Liver (tissue), 9 donors: ENCODE results near the gene ADCY4. TPM values are rescaled to one million over a fixed set of nuclear protein-coding genes. Genes with fewer than 3 reads are reported as not detected.

ENCODE experiments used
- DNase-seq: peaks from one replicate; pipeline ENCODE4 v3.0.0-alpha.2; 2017; ENCODE audit warnings: low spot score
- H3K27ac ChIP-seq, 2 donors: one replicate each; pipeline ENCODE4 v1.7.0; 2013; ENCODE audit warnings: inconsistent platforms in 2 of 2, low read length in 2 of 2, control low read depth in 1 of 2, low read depth in 1 of 2, mild to moderate bottlenecking in 1 of 2
- H3K27me3 ChIP-seq, 4 donors: one replicate each; pipeline versions ENCODE4 v1.6.1 to v1.7.0; 2013; ENCODE audit warnings: low read length in 3 of 4, inconsistent platforms in 1 of 4, mild to moderate bottlenecking in 1 of 4, moderate library complexity in 1 of 4; ENCODE audit not compliant: control insufficient read depth in 4 of 4, insufficient read depth in 4 of 4
- H3K36me3 ChIP-seq, 4 donors: one replicate each; pipeline versions ENCODE4 v1.6.1 to v1.7.0; 2013; ENCODE audit warnings: low read length in 3 of 4, mild to moderate bottlenecking in 3 of 4, low read depth in 1 of 4, moderate library complexity in 1 of 4; ENCODE audit not compliant: control insufficient read depth in 4 of 4, insufficient read depth in 3 of 4
- H3K4me1 ChIP-seq, 4 donors: one replicate each; pipeline versions ENCODE4 v1.6.1 to v1.7.0; 2013; ENCODE audit warnings: low read length in 3 of 4, mild to moderate bottlenecking in 3 of 4, moderate library complexity in 1 of 4; ENCODE audit not compliant: control insufficient read depth in 4 of 4, insufficient read depth in 4 of 4
- H3K4me3 ChIP-seq, 3 donors: one replicate each; pipeline versions ENCODE4 v1.6.1 to v1.7.0; 2013; ENCODE audit warnings: low read length in 3 of 3, control low read depth in 1 of 3, low read depth in 1 of 3, mild to moderate bottlenecking in 1 of 3
- H3K9ac ChIP-seq, 2 donors: one replicate each; pipeline ENCODE4 v1.7.0; 2013; ENCODE audit warnings: low read length in 2 of 2, mild to moderate bottlenecking in 2 of 2, moderate library complexity in 2 of 2, control low read depth in 1 of 2, low read depth in 1 of 2
- H3K9me3 ChIP-seq, 4 donors: one replicate each; pipeline versions ENCODE4 v1.6.1 to v1.7.0; 2013; ENCODE audit warnings: low read length in 3 of 4; ENCODE audit not compliant: control insufficient read depth in 4 of 4
- FOXA1 ChIP-seq: IDR thresholded peaks from 2 replicates; pipeline ENCODE4 v1.6.1; 2016; ENCODE audit warnings: antibody characterized with exemption
- FOXA2 ChIP-seq: IDR thresholded peaks from 2 replicates; pipeline ENCODE4 v1.6.1; 2016; ENCODE audit warnings: antibody characterized with exemption
- GABPA ChIP-seq, 2 donors: IDR thresholded peaks in 1 of 2; conservative IDR thresholded peaks in 1 of 2; 2 replicates each; pipeline ENCODE4 v1.6.1; 2016; ENCODE audit warnings: antibody characterized with exemption in 2 of 2, mild to moderate bottlenecking in 1 of 2, moderate library complexity in 1 of 2
- HNF4A ChIP-seq, 2 donors: conservative IDR thresholded peaks; 2 replicates each; pipeline ENCODE4 v1.6.1; 2016; ENCODE audit warnings: antibody characterized with exemption in 2 of 2, mild to moderate bottlenecking in 2 of 2
- HNF4G ChIP-seq: IDR thresholded peaks from 2 replicates; pipeline ENCODE4 v1.6.1; 2016; ENCODE audit warnings: antibody characterized with exemption
- JUND ChIP-seq, 2 donors: IDR thresholded peaks; 2 replicates each; pipeline ENCODE4 v1.6.1; 2016; ENCODE audit warnings: antibody characterized with exemption in 2 of 2
- RAD21 ChIP-seq, 2 donors: IDR thresholded peaks; 2 replicates each; pipeline ENCODE4 v1.6.1; 2016; ENCODE audit warnings: antibody characterized with exemption in 2 of 2, mild to moderate bottlenecking in 2 of 2
- RXRA ChIP-seq, 2 donors: IDR thresholded peaks; 2 replicates each; pipeline ENCODE4 v1.6.1; 2017 to 2018; ENCODE audit warnings: antibody characterized with exemption in 2 of 2, mild to moderate bottlenecking in 1 of 2
- SP1 ChIP-seq: IDR thresholded peaks from 2 replicates; pipeline ENCODE4 v1.6.1; 2018; ENCODE audit warnings: antibody characterized with exemption, mild to moderate bottlenecking
- TAF1 ChIP-seq: conservative IDR thresholded peaks from 2 replicates; pipeline ENCODE4 v1.6.1; 2016; ENCODE audit warnings: antibody characterized with exemption, mild to moderate bottlenecking
- YY1 ChIP-seq: IDR thresholded peaks from 2 replicates; pipeline ENCODE4 v1.6.1; 2016; ENCODE audit warnings: antibody characterized with exemption, mild to moderate bottlenecking
- WGBS: extraction: QIAGEN DNeasy Blood & Tissue Kit; methylation state at CpG from one replicate; pipeline ENCODE4 v1.1.7; 2013; 5-methylcytosine and 5-hydroxymethylcytosine counted together
- polyA plus RNA-seq, 2 donors: library from polyadenylated mRNA; stranded (reverse) in 1 of 2; unstranded in 1 of 2; fragments of 200-250 nt in 1 of 2; fragments of >200 nt in 1 of 2; fragmentation: Nextera tagmentation in 1 of 2; extraction: Ambion mirVana in 1 of 2; gene quantifications; one replicate each; pipeline versions ENCODE4 v1.2.1 to v1.2.3, GENCODE V29; 2013 to 2015
- total RNA-seq, 2 donors: library from RNA; depleted of rRNA; stranded (reverse); fragments of >200 nt; gene quantifications; one replicate each; pipeline ENCODE4 v1.2.3, GENCODE V29; 2014
- TF ChIP-seq, protein P1 (sequence below): IDR thresholded peaks from 2 replicates; pipeline ENCODE4 v1.6.1; 2016; ENCODE audit warnings: antibody characterized with exemption
- TF ChIP-seq, protein P2 (sequence below): IDR thresholded peaks from 2 replicates; pipeline ENCODE4 v1.6.1; 2016; ENCODE audit warnings: antibody characterized with exemption
- TF ChIP-seq, protein P3 (sequence below): IDR thresholded peaks from 2 replicates; pipeline ENCODE4 v1.6.1; 2016; ENCODE audit warnings: antibody characterized with exemption, mild to moderate bottlenecking
- TF ChIP-seq, protein P4 (sequence below): IDR thresholded peaks from 2 replicates; pipeline ENCODE4 v1.6.1; 2016; ENCODE audit warnings: antibody characterized with exemption
- donor health status: healthy.
- donor health status: healthy.
- donor health status: healthy.
- donor health status: healthy.
- donor health status: healthy.

ADCY4 gene
- total and polyA plus RNA-seq, 4 donors, result 2.2 to 7.2 (median 4.0) TPM

DNA sequence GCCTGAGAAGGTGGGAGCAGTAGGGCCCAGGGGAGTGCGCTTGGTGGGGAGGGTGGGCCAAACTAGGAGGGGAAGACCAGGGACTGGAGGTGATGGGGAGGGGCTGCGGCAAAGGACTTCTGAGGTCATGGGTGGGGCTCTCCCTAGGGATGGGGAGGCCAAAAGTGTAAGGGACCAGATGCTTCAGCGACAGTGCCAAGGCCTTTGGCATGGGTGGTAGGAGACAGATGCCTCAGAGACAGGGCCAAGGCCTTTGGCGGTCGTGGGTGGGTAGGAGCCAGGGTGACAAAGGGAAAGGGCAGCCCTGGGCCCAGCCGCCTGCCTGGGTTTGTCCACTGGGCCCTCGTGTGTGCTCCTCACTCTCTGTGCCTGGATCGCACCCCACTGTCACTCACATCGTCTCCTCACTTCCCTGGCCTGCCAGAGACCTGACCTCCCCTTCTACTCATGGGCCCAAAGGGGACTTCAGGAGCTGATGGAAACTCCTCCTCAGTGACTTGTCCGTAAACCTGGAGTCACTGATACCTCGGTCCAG is 50.3 kb downstream of the ADCY4 start:
- Histone ChIP-seq H3K27ac (no peak overlapping the region), H3K4me3 (no peak overlapping the region), H3K4me1 (peaks cover 0 to 4% (median 2%) of the 10 kb centered on the region in 4 donors), H3K9me3 (no peaks in the 10 kb centered on the region), H3K27me3 (no peaks in the 10 kb centered on the region), H3K36me3 (peaks cover 0 to 4% (median 2%) of the 10 kb centered on the region in 4 donors), H3K9ac (no peak overlapping the region)
- no peak for DNase-seq
- 90% methylated on average over 11 of the region's 11 CpGs for WGBS
- TF ChIP-seq HNF4G (no peak), HNF4A (conservative IDR thresholded peaks at IDR 0.05) (no peak), RAD21 (IDR thresholded peaks at IDR 0.05) (no peak), GABPA (IDR thresholded peaks at IDR 0.05 in 1 of 2, conservative IDR thresholded peaks at IDR 0.05 in 1 of 2) (no peak), YY1 (no peak), TAF1 (no peak), FOXA2 (no peak), FOXA1 (no peak), RXRA (IDR thresholded peaks at IDR 0.05) (no peak), SP1 (no peak), JUND (IDR thresholded peaks at IDR 0.05) (no peak)
- TF ChIP-seq, protein P1, sequence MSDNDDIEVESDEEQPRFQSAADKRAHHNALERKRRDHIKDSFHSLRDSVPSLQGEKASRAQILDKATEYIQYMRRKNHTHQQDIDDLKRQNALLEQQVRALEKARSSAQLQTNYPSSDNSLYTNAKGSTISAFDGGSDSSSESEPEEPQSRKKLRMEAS, result no peak
- TF ChIP-seq, protein P2, sequence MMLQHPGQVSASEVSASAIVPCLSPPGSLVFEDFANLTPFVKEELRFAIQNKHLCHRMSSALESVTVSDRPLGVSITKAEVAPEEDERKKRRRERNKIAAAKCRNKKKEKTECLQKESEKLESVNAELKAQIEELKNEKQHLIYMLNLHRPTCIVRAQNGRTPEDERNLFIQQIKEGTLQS, result no peak
- TF ChIP-seq, protein P3, sequence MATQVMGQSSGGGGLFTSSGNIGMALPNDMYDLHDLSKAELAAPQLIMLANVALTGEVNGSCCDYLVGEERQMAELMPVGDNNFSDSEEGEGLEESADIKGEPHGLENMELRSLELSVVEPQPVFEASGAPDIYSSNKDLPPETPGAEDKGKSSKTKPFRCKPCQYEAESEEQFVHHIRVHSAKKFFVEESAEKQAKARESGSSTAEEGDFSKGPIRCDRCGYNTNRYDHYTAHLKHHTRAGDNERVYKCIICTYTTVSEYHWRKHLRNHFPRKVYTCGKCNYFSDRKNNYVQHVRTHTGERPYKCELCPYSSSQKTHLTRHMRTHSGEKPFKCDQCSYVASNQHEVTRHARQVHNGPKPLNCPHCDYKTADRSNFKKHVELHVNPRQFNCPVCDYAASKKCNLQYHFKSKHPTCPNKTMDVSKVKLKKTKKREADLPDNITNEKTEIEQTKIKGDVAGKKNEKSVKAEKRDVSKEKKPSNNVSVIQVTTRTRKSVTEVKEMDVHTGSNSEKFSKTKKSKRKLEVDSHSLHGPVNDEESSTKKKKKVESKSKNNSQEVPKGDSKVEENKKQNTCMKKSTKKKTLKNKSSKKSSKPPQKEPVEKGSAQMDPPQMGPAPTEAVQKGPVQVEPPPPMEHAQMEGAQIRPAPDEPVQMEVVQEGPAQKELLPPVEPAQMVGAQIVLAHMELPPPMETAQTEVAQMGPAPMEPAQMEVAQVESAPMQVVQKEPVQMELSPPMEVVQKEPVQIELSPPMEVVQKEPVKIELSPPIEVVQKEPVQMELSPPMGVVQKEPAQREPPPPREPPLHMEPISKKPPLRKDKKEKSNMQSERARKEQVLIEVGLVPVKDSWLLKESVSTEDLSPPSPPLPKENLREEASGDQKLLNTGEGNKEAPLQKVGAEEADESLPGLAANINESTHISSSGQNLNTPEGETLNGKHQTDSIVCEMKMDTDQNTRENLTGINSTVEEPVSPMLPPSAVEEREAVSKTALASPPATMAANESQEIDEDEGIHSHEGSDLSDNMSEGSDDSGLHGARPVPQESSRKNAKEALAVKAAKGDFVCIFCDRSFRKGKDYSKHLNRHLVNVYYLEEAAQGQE, result no peak
- TF ChIP-seq, protein P4, sequence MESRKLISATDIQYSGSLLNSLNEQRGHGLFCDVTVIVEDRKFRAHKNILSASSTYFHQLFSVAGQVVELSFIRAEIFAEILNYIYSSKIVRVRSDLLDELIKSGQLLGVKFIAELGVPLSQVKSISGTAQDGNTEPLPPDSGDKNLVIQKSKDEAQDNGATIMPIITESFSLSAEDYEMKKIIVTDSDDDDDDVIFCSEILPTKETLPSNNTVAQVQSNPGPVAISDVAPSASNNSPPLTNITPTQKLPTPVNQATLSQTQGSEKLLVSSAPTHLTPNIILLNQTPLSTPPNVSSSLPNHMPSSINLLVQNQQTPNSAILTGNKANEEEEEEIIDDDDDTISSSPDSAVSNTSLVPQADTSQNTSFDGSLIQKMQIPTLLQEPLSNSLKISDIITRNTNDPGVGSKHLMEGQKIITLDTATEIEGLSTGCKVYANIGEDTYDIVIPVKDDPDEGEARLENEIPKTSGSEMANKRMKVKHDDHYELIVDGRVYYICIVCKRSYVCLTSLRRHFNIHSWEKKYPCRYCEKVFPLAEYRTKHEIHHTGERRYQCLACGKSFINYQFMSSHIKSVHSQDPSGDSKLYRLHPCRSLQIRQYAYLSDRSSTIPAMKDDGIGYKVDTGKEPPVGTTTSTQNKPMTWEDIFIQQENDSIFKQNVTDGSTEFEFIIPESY, result no peak

DNA sequence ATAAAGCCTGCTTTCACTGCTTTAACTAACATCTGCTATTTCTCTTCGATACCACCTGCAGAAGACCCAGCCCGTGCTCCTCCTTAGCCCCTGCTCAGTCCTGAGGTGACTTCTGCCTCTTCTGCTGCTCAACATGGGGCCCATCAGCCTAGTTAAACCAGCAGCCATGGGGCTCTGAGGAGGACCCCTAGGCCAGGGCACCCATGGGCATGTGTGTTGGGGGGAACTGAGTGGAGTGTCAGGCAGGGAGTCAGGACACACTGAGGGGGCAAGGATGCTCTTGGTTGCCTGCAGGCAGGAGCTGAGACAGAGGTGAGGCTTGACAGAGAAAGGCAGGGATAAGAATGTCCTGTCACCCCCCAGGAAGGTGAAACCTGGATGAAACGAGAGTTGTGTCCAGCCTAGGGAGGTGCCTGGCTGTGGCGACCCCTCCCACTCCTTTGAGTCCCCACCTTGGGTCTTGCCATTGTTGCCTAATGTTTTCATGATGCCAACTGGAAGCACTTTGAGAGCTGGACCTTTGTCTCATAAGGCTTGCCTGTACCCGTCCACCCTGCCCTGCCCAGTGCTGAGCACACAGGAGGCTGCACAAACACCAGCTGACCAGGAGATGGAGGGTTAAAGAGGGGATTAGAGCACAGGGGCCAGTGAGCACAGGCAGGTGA is 50.9 kb downstream of the ADCY4 start:
- H3K27me3 ChIP-seq, result no peaks in the 10 kb centered on the region
- no peak overlapping the region for H3K9ac ChIP-seq
- WGBS, result 94% methylated on average over 5 of the region's 5 CpGs
- TF ChIP-seq, protein P2, result no peak
- TF ChIP-seq FOXA1 (no peak), HNF4G (no peak), JUND (IDR thresholded peaks at IDR 0.05) (no peak)
- H3K4me1 ChIP-seq, result peaks cover 0 to 9% (median 6%) of the 10 kb centered on the region in 4 donors
- no peak overlapping the region for H3K27ac ChIP-seq
- no peak for DNase-seq
- no peak overlapping the region for H3K4me3 ChIP-seq
- H3K36me3 ChIP-seq, result no peaks in the 10 kb centered on the region
- no peaks in the 10 kb centered on the region for H3K9me3 ChIP-seq
